ELF-1 (cell line): Measurements from ENCODE around the gene GPC6.

ENCODE experiments used
- DNase-seq: peaks from one replicate; pipeline ENCODE4 v3.0.0-alpha.2; 2016; ENCODE audit warnings: low read depth, low spot score

Gene GPC6

DNA sequence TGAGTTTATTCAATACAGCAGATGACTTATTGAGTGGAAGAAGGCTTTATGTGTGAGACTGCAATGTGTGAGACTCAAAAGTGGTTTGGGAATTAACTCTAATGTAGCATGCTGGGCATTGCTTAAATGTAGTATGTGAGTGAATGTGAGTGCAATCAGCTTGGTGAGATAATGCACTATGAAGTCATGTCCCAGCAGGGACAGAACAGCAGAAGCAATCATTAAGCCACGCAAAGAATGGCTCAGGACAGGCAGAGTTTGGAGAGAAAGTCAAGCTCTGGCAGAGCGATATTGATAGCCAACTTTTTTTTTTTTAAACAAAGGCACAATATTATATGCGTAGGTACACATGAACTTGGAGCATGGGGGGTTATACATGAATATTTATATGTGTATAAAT is 597.7 kb downstream of the GPC6 start:
- no peak for DNase-seq

DNA sequence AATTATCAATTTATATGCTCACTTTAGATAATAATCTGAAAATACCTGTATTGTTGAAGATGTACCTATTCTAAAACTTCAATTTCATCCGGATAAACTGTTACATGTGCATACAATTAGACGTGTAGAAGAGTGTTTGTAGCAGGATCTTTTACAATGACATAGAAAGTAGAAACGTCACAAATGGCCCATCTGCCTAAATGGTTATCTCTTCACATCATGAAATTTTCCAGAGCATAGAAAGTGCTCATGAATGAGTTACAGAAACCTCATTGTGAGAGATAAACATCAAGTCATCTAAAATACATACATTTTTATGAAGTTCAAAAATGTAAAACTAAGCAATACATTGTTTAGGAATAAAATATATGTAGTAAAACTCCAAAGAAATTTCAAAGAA is 607.4 kb downstream of the GPC6 start:
- DNase-seq, result no peak

DNA sequence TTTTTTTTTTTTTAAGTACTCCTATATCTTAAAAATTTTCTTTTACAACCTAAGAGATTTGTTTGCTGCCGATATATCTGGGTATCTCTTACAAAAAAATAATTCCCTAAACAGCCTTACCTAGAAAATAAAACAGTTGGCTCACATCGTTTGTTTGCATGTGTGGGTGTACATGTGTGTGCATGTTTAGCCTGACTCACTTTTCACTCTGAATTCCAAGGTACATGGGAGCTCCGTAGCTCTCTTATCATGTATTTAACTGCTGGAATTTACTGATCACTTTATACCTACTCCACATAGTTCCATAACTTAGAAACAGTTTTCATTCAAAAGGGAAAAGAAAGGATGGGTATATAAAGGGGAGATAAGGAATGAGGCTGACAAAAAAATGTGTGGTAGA is 616.5 kb downstream of the GPC6 start:
- no peak for DNase-seq

DNA sequence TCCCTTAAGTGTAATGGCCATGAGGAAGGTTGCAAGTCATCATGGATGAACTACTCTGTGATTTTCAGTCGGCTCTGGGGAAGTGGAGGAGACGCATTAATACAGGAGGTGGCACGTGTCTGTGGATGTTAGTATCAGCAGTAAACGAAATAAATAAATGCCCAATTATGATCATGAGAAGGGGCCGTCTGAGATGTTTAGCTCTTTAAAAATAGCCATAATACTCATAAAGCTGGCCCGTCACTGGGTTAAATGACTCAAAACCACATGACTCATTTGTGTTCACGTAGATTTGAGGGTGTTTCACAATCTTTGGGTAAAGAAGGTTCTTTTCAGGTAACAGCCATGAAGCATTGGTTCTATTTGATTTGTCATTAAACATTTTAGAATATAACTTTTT is 620.6 kb downstream of the GPC6 start:
- DNase-seq, result no peak

DNA sequence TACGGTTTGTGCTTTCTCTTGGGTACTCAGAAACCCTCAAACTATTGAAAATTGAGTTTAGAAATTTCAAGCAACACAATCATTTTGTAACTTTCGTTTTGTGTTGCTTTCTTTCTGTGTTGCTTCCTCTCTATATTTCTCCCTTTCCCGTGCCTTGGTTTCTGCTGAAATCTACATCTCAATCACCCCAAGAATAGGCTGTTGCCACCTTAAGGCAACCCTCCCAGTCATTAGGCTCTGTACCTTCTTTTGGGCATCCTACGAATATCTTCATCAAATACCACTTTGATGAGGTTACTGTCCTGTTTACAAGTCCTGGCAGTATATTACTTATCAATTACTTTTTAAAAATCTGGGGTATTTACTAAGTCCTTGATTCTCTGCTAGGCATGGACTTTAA is 621.6 kb downstream of the GPC6 start:
- no peak for DNase-seq

DNA sequence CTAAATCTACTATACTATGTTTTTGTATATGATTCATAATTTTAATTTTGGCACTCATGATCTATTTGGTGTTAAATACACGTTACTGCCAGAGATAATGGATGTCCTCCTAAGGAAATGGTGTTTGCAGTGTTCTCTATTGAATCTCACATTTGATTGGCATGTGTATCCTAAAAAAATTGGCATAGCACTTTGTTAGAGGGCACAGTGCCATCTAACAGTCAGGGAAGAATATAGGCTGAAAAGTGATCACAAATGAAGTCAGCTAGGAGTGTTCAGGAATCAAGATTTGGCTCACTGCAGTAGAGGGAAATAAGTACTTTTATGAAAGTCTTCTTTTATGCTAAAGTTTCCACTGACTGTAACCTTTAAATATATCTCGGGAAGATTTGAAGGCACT is 624.6 kb downstream of the GPC6 start:
- DNase-seq, result no peak

DNA sequence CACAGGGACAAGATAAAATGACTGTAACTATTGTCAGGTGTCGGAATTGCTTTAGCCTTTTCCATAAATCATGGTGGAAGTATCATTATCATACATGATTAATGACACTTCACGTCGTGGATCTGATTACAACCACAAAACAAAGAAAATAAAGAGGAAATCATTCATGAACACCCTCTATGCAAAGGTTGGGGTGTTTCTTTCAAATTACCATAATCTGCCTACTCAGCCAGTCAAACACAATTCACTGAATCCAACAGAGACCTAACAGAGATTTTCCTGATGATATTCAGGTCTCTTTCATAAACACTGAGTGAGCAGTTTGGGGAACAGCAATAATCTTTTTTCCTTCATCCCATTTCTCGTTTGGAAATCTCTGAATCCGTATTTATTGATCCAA is 627.3 kb downstream of the GPC6 start:
- DNase-seq, result no peak

DNA sequence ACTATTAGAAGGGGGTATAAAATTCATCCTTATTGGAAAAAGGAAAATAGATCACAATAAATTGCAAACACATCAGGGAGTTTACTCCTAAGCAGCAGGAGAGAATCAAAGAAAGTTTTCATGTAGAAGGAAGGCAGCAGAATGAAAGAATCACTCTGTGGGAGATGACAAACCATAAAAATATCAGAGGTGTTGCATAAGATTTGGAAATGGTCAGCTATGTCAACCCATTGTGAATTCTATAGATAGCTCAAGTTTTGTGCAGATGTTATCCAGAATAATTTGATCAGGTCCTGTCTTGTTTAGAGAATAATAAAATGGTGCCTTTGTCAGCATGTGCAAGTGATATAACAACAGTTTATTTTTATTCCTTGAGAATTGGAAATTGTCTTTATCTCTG is 630.5 kb downstream of the GPC6 start:
- no peak for DNase-seq

DNA sequence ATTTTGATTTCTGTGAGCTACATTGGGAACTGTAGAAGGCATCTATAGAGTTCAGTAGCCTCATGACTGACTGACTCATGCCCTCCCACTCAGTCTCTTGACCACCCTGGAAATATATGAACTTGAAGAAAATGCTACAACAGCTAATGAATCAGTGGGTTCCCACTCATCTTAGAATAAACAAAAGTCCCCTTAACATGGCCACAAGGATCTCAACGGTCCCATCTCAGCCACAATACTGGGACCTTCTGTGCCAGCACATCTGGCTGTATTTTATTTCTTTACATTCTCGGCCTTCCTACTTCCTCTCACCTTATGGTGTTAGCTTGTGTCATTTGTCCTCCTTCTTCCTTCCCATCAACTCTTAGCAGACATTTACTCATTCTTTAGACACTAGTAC is 633.1 kb downstream of the GPC6 start:
- no peak for DNase-seq

DNA sequence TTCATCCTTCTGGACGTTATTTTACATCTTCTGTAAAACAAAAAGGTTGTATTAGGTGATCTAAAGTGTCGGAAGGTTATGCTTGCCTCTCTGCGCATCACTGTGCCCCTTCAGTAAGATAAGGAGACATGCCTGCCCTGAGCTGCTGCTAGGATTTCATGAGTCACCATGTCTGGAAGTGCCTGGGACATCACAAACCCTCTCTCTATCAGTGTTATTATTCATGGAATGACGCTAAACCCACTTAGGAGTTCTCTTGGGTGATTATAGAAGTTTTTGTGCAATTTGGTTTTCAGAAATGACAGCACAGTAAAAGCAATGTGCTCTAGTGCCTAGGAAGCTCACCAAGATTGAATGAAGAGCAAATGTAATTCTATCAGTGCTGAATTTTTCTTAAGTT is 635.2 kb downstream of the GPC6 start:
- peak; percentile 31 for DNase-seq

DNA sequence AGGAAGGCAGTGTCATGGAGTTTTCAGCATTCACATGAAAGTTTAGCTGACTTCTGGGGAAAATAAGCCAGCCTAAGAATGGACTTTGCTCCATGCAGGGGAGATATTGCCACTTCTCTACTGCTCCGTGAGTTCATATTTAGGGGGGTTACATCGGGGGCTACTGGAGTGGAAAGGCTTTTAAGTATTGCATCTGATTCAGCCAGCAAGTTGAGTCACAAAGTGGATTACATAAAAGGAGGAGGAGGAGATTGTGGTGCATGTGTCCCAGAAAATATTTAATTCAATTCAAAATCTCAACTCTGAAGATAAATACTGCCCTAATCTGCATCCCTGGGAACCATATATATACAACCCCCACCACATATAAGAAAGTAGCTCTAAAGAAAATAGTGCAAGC is 635.7 kb downstream of the GPC6 start:
- no peak for DNase-seq

DNA sequence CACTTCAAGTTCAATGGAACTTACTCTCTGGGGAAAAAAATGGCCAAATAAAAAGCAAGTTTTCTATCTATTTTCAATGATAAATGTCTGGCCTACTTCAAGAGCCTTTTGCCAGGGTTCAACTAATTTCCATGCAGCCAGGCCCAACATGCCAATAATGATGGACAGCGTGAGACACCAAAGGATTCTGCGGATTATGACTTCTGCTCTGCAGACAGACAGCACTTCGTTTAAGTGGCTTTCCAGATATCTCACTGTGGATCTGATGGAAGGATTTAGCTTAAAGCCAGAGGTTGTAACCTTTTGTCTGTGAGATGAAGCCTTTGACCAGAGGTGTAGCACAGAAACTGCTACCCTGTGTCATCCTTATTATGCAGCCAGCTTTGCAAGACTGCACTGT is 638.6 kb downstream of the GPC6 start:
- DNase-seq, result peak; percentile 11

DNA sequence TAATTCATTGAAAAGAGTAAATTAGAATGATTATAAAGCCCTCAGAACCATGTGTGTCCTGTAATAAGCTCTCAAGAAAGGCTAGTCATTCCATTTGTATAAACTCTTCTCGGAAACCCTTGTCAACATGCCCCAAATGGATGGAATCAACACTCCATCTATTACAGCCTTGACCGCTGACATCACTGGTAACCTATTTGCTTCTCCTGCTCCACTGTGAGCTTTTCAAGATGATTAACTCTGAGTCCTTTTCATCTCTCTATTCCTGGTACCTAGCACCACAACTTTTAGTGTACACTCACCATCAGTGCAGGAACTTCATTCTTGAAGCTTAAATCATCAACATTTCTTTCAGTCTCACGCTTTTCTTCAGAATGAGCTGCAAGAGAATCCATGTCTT is 640.9 kb downstream of the GPC6 start:
- no peak for DNase-seq

DNA sequence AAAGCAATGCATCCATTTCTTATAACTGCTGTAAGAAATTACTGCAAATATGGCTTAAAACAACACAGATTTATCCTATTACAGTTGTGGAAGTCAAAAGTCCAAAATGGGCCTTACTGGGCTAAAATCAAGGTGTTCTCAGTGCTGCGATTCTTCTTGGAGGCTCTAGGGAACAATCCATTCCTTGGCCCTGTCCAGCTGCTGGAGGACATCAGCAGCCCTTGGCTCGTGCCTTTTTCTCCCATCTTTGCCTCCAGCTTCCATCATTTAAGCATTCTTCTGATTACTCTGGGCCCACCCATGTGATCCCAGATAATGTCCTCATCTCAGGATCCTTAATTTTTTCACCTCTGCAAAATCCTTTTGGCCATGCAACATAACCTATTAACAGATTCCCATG is 645.8 kb downstream of the GPC6 start:
- no peak for DNase-seq

DNA sequence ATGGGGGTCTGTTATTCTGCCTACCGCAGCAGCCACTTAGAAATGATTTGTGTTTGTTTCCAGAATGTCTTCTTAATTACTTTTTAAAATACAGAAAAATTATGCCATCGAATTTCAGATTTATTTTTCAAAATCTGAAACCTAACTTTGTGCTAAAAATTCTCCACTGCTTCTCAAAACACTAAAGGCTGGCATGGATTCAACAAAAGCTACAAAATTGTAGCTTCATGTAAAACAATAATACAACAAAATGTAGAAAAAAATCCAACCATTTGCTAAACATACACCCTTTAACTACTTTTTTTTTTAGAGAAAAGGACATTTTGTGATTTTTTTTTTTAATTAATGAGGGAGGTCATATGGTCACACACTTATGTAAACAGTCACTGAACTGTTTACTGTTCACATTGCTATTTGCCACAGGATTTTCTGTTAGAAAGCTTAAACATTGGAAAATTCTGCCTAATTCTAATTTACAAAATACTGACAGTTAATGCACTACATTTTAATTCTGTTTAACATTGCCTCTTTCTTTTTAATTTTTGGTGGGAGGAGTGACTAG is 646.3 kb downstream of the GPC6 start:
- DNase-seq, result no peak

DNA sequence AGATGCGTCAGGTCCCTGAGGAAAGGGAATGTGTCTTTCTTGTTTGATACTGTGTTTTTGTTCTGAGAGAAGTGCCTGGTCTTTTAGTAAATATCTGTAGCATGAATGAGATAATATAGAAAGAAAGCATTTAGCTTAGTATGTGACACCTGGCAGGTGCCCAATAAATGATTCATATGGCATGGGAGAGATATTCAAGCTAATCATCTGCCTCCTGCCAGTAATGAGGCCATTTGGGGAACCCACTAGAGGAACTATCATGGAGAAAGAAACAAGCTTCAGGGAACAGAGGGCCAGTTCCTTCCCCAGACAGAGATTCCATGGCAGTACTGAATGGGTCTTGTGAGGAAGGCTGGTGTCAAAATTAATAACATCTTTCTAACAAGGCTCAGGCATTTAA is 648.9 kb downstream of the GPC6 start:
- DNase-seq, result no peak

DNA sequence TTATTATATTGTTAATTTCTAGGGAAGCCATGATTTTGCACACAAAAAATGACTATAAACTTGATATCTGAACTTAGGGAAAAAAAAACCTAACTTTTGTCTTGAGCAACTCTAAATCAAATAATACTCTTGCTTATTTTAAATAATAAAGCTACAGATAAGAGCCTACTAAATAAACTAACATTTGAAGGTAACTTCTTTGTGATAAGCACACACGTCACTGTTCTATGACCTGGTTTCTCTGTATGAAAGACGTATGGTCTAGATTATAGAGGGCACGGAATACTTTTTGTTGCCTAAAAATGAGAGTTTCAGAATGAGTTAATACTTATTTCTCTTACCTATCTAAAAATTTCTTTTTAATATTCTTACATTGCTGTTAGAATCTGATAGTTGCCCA is 649.6 kb downstream of the GPC6 start:
- no peak for DNase-seq

DNA sequence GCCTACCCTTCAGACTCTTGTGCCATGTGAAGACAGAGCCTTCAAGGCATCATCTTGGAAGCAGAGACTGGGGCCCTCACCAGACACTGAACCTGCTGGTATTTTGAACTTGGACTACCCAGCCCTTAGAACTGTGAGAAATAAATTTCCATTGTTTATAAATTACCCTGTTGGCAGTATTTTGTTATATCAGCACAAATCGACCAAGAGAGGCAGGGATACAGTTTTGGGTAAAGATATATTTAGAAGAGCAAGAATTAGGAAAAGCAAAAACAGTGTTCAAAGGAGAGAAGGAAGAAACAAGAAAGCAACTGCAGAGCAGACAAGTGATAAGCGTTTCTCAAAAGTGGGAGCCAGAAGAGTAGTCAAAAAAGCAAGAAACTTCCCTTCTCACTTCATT is 652.1 kb downstream of the GPC6 start:
- DNase-seq, result no peak

DNA sequence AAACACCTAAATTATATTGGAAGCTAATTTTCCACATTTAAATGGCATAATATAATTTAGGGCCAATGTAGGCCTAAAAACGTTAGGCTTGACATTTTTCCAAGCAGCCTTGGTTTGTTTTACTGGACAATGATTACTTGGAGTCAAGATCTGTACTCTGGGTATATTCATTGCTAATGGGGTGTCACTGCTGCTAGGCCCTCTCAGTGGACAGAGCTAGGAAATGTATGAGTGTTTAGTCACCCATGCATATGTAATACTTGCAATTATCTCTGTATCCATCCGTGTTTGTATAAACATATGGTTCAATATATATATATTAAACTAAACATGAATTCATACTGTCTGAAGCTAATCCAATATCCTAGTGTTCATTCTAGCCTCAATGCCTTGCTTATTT is 654.8 kb downstream of the GPC6 start:
- no peak for DNase-seq

DNA sequence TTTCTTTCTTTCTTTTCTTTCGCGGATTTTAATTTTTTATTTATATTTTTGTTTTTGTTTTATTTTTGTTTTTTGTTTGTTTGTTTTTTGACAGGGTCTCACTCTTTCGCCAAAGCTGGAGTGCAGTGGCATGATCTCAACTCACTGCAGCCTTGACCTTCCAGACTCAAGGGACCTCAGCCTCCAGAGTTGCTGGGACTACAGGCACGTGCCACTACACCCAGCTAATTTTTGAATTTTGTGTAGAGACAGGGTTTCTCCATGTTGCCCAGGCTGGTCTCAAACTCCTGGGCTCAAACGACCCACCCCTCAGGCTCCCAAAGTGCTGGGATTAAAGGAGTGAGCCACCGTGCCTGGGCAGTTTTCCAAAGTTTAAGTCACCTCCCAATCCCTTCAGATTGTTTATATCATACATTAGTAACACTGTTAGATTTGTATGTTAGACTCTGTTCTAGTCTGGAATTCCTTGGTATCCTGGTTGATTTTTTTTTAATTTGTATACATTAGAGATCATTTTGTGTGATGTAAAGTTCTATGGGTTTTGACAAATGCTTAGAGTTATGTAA is 655.6 kb downstream of the GPC6 start:
- DNase-seq, result no peak

DNA sequence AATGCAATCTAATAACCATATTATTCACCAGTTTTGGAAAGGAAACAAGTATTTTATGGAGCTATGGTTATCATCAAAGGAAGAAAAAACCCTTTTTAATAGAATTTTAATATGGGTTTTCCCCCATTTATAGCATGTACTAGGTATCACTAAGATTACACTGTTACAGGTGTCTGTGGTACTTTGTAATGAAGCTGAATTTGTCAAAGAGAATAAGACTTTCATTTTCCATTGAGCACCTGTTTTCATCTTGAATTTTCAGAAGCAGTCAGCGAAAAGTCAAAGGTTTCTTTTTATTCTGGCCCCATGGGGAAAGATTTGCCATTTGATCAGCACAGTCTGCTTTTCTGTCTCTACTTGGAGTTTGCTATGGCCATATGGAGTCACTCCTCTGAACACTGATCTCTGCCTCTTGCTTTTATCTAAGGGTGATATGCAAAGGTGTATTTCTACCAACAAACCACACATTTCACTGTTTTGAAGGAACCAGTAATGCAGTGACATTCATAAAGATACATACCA is 662.9 kb downstream of the GPC6 start:
- no peak for DNase-seq

DNA sequence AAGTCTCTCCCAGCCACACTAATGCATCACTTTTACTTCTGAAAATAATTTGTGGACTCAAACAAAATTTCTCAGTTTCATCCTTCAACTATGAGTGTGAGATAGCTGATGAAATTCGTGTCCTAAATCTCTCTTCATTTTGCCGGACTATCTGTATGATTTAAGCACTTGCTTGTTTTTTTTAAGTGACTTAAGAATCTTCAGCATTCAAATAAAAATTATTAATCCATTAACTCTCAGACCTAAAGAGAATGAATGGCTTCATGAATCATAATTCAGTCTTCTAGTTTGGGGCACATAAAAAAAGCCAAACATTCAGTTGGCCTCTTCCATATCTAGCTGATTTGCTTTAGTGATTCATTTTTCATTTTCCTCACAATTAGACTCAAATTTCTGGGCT is 673.4 kb downstream of the GPC6 start:
- DNase-seq, result no peak

DNA sequence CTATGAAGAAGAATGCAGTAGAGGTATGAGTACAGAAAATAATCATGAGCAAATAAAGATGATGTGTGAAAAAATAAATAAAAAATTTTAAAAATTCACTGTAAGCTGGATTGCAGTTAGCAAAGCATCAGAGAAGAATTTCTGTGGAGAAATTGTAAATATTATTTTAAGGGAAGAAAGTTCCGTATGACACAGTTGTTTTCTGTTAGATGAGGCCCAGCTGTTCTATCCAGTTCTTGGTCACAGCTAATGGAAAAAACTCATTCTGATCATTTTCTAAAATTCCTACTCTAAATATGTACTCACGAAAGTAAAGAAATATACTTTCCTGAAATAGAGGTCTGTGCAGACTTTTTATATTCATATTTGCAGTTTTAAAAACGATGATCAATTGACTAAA is 674.1 kb downstream of the GPC6 start:
- DNase-seq, result no peak

DNA sequence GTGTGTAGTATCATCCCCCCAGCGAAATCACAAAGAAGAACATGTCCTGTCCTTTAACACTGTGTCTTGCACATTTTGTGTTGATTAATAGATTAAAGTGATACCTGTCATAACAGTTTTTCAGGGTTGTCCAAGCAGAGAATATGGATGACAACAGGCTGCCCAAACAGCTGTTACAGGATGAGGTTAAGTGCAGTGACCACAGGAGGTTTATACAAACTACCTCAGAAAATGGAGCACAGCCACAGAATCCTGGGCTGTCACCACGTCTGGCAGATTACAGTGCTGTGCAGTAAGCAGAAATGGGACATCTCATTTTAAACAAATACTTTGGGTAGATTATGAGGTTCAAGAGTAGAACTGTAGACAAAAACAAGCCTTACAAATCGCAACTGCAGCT is 677.3 kb downstream of the GPC6 start:
- DNase-seq, result no peak
